Measurements from ENCODE around the gene DLG5. TPM values are rescaled to one million over a fixed set of nuclear protein-coding genes. Genes with fewer than 3 reads are reported as not detected.

Gene DLG5
- total and polyA plus RNA-seq, 9 of the 15 experiments (the other 6 are each of a cell fraction or from before 2014, with no cell fraction given): 1.4 to 26.8 (median 11.2) TPM

GRCh38 chr10:77890097-77890496 lies 36.5 kb downstream of the DLG5 start (continued):
- peak in 1 of 2 experiments; percentile 62; a peak in 3 of 4 replicates for TF ChIP-seq RAD21 (CRISPR knock-in tag; conservative IDR thresholded peaks at IDR 0.05 in 1 of 2, IDR thresholded peaks at IDR 0.05 in 1 of 2)
- peak; percentile 86 for TF ChIP-seq ZEB2 (IDR thresholded peaks at IDR 0.05)
- TF ChIP-seq KDM5B (IDR thresholded peaks at IDR 0.05; ENCODE audit: insufficient replicate concordance, low read depth, low read length): no peak
- TF ChIP-seq TBP (optimal IDR thresholded peaks at IDR 0.05; ENCODE audit: low read depth, low read length): no peak
- TF ChIP-seq CBFA2T2 (conservative IDR thresholded peaks at IDR 0.05): no peak
- TF ChIP-seq TEAD2 (tag; IDR thresholded peaks at IDR 0.05): 0 out of 2 replicates have a peak, but pooled peaks have one; percentile 42
- no peak for TF ChIP-seq PHF21A (IDR thresholded peaks at IDR 0.05; ENCODE audit: borderline replicate concordance, low read depth)
- TF ChIP-seq PYGO2 (tag; IDR thresholded peaks at IDR 0.05): no peak
- no peak for TF ChIP-seq DDX20 (tag; IDR thresholded peaks at IDR 0.05; ENCODE audit: low read depth)
- TF ChIP-seq RBM39 (optimal IDR thresholded peaks at IDR 0.05; ENCODE audit: low read depth, low read length): no peak
- TF ChIP-seq MAZ (CRISPR knock-in tag; conservative IDR thresholded peaks at IDR 0.05 in 1 of 2, IDR thresholded peaks at IDR 0.05 in 1 of 2): 0 out of 4 replicates have a peak, but pooled peaks of 1 of the 2 experiments have one; percentile 20
- no peak for TF ChIP-seq SRSF3 (IDR thresholded peaks at IDR 0.05; ENCODE audit: insufficient read depth, low read length)
- peak; percentile 89 for TF ChIP-seq CTBP1 (IDR thresholded peaks at IDR 0.05; ENCODE audit: borderline replicate concordance)
